Measurements from ENCODE around the gene TMEM163.

GRCh38 chr2:134431838-134432434 lies 286.9 kb downstream of the TMEM163 start:
- TF ChIP-seq CTCF (IDR thresholded peaks at IDR 0.05) = no peak
- no peak for TF ChIP-seq POLR2AphosphoS5 (IDR thresholded peaks at IDR 0.05)
- TF ChIP-seq POLR2A (IDR thresholded peaks at IDR 0.05) = no peak
